K562 (cell line): ENCODE data around the gene NEXN. TPM values are rescaled to one million over a fixed set of nuclear protein-coding genes. Genes with fewer than 3 reads are reported as not detected.
A peak's percentile ranks its signal among the peaks of the same experiment; 100 is the strongest.

ENCODE experiments used
- ATAC-seq: fragments of 200-7000 bp; cut with Tn5 transposase; 3 replicates; pipeline ENCODE4 v1.9.1; 2020; ENCODE audit warnings: moderate library complexity
- BruUV-seq: library from RNA; stranded (reverse); fragments of 400-500 nt; replicated peaks from 2 replicates; lab custom pipeline; 2021; lab: Mats Ljungman, UMichigan
- CTCF ChIA-PET: fragments of 300-600 bp; formaldehyde crosslinking; extraction: SDS; loops from one replicate; lab custom pipeline; 2021; ENCODE audit warnings: low intra/inter-chr PET ratio; lab: Yijun Ruan, JAX
- POLR2A ChIA-PET: fragments of 300-600, 350-650 bp; sonication (Branson Sonifier 250); formaldehyde crosslinking; extraction: SDS; loops from one replicate; lab custom pipeline; 2021; ENCODE audit warnings: antibody characterized with exemption, inconsistent platforms; lab: Yijun Ruan, JAX
- DNase-seq, 4 experiments: peaks; one replicate each; pipeline versions ENCODE4 v3.0.0 to v3.0.0-alpha.2; 2011 to 2018; ENCODE audit warnings: low spot score in 3 of 4, mixed read lengths in 3 of 4; ENCODE audit errors: extremely low read depth in 1 of 4
- FAIRE-seq: peaks from 2 replicates; lab custom pipeline; 2011; peaks lifted over from hg19 to GRCh38; lab: Jason Lieb, UNC
- H2AFZ ChIP-seq: 2 replicates; pipeline ENCODE4 v1.6.0; 2011; ENCODE audit warnings: low read depth, low read length, control low read depth, inconsistent platforms
- H3K27ac ChIP-seq: fragments of 200-600 bp; 3 replicates; pipeline ENCODE4 v1.8.0; 2011; ENCODE audit warnings: low read depth, mild to moderate bottlenecking, control low read depth, inconsistent platforms, low read length, moderate library complexity, mixed read lengths; ENCODE audit errors: extremely low read depth
- H3K27me3 ChIP-seq, 2 experiments: fragments of 300-600 bp in 1 of 2; 2 replicates in 1 of 2; 3 replicates in 1 of 2; pipeline versions ENCODE4 v1.6.0 to v1.8.0; 2011; ENCODE audit warnings: inconsistent platforms in 2 of 2, low read length in 2 of 2, mild to moderate bottlenecking in 1 of 2, mixed read lengths in 1 of 2, moderate library complexity in 1 of 2; ENCODE audit not compliant: control insufficient read depth in 2 of 2, insufficient read depth in 2 of 2
- H3K36me3 ChIP-seq: fragments of 300-600 bp; 3 replicates; pipeline ENCODE4 v1.8.0; 2011; ENCODE audit warnings: mild to moderate bottlenecking, low read length, inconsistent platforms; ENCODE audit not compliant: control insufficient read depth, insufficient read depth
- H3K4me1 ChIP-seq, 2 experiments: fragments of 200-600 bp in 1 of 2; replicated peaks in 1 of 2; 2 replicates in 1 of 2; 3 replicates in 1 of 2; pipeline versions ENCODE4 v1.5.1 to v1.8.0; 2011; ENCODE audit warnings: inconsistent platforms in 2 of 2, low read length in 2 of 2, mild to moderate bottlenecking in 1 of 2, mixed read lengths in 1 of 2, moderate library complexity in 1 of 2; ENCODE audit not compliant: control insufficient read depth in 2 of 2, insufficient read depth in 2 of 2
- H3K4me2 ChIP-seq: 2 replicates; pipeline ENCODE4 v1.6.1; 2011; ENCODE audit warnings: low read length, control low read depth, inconsistent platforms, mixed read lengths; ENCODE audit not compliant: insufficient read depth
- H3K4me3 ChIP-seq: fragments of 200-600 bp; sonication (generic), shearing (Covaris generic); 2 replicates; pipeline ENCODE4 v1.5.1; 2016; ENCODE audit warnings: control low read depth, inconsistent platforms
- H3K79me2 ChIP-seq: fragments of 200-600 bp; 3 replicates; pipeline ENCODE4 v1.8.0; 2011; ENCODE audit warnings: low read length, inconsistent platforms; ENCODE audit not compliant: control insufficient read depth, insufficient read depth
- H3K9ac ChIP-seq, 2 experiments: 2 replicates each; pipeline versions ENCODE4 v1.6.0 to v1.6.1; 2011; ENCODE audit warnings: low read depth in 2 of 2, low read length in 2 of 2, control low read depth in 1 of 2, inconsistent platforms in 1 of 2, mild to moderate bottlenecking in 1 of 2, mixed read lengths in 1 of 2; ENCODE audit not compliant: insufficient read depth in 1 of 2
- H3K9me1 ChIP-seq: one replicate; pipeline ENCODE4 v1.6.0; 2011; ENCODE audit warnings: inconsistent platforms, mild to moderate bottlenecking, low read length, moderate library complexity; ENCODE audit not compliant: control insufficient read depth, insufficient read depth
- H3K9me3 ChIP-seq: replicated peaks from 2 replicates; pipeline ENCODE4 v1.5.1; 2011; ENCODE audit warnings: low read depth, low read length, inconsistent platforms; ENCODE audit not compliant: control insufficient read depth, insufficient read depth
- H4K20me1 ChIP-seq: replicated peaks from 2 replicates; pipeline ENCODE4 v1.6.1; 2011; ENCODE audit warnings: low read length, inconsistent platforms, mixed read lengths; ENCODE audit not compliant: control insufficient read depth, insufficient read depth
- MYC ChIP-seq, 2 experiments: fragments of 250-450 bp in 1 of 2; sonication (Bioruptor Pico) in 1 of 2; IDR thresholded peaks; 2 replicates each; pipeline versions ENCODE4 v1.5.1 to v1.6.1; 2012 to 2021; ENCODE audit warnings: low read depth in 2 of 2, borderline replicate concordance in 1 of 2, improper control_type of control experiment in 1 of 2, low read length in 1 of 2, mild to moderate bottlenecking in 1 of 2, moderate library complexity in 1 of 2
- ZZZ3 ChIP-seq: fragments of 450-650 bp; IDR thresholded peaks from 2 replicates; pipeline ENCODE4 v1.6.1; 2016; ENCODE audit warnings: antibody characterized with exemption, mild to moderate bottlenecking, moderate library complexity
- WGBS: fragments of 100-300 bp; shearing (Covaris generic); methylation state at CpG from one replicate; pipeline ENCODE4 v1.1.6; 2016; ENCODE audit warnings: low coverage, mixed read lengths; ENCODE audit not compliant: insufficient coverage; ENCODE audit errors: missing lambda C conversion rate; 5-methylcytosine and 5-hydroxymethylcytosine counted together
- in situ Hi-C: fragments of 300-500 bp; cut with MboI; formaldehyde crosslinking; loops from 4 replicates; pipeline ENCODE4 v1.15.0; 2018; ENCODE audit warnings: inconsistent platforms, mixed read lengths
- intact Hi-C: fragments of 100-400 bp; cut with micrococcal nuclease; formaldehyde crosslinking; loops from 2 replicates; pipeline ENCODE4 v1.14.2; 2022
- polyA plus RNA-seq, 8 experiments: library from polyadenylated mRNA; depleted of rRNA in 4 of 8; stranded (reverse) in 5 of 8; unstranded in 3 of 8; fragments of >200 nt; fragmentation: Nextera tagmentation in 2 of 8; fragmentation: Illumina TruSeq in 1 of 8; extraction: Ambion mirVana in 2 of 8; extraction: Trizol in 1 of 8; gene quantifications; 2 replicates each; pipeline versions ENCODE4 v1.2.1 to v1.2.3, GENCODE V29; 2011 to 2014; ENCODE audit warnings: inconsistent platforms in 1 of 8, missing spikeins in 1 of 8
- total RNA-seq, 7 experiments: library from RNA; depleted of rRNA in 6 of 7; stranded (reverse); fragments of >200 nt in 6 of 7; fragmentation: Illumina TruSeq in 2 of 7; extraction: Trizol in 2 of 7; gene quantifications; 2 replicates each; pipeline versions ENCODE4 v1.2.1 to v1.2.3, GENCODE V29; 2011 to 2021; ENCODE audit warnings: low replicate concordance in 1 of 7
- TF ChIP-seq, protein P1 (sequence below), 3 experiments: IDR thresholded peaks in 2 of 3; conservative IDR thresholded peaks in 1 of 3; 2 replicates each; pipeline ENCODE4 v1.5.1; 2011 to 2012; ENCODE audit warnings: low read length in 3 of 3, mild to moderate bottlenecking in 3 of 3, control low read depth in 2 of 3, improper control_type of control experiment in 1 of 3, inconsistent platforms in 1 of 3, low read depth in 1 of 3, mixed read lengths in 1 of 3, moderate library complexity in 1 of 3; ENCODE audit not compliant: insufficient read depth in 2 of 3

NEXN gene
- total and polyA plus RNA-seq, 9 of the 15 experiments (the other 6 are each of a cell fraction or from before 2014, with no cell fraction given) = 0.18 to 1.8 (median 0.76) TPM

DNA sequence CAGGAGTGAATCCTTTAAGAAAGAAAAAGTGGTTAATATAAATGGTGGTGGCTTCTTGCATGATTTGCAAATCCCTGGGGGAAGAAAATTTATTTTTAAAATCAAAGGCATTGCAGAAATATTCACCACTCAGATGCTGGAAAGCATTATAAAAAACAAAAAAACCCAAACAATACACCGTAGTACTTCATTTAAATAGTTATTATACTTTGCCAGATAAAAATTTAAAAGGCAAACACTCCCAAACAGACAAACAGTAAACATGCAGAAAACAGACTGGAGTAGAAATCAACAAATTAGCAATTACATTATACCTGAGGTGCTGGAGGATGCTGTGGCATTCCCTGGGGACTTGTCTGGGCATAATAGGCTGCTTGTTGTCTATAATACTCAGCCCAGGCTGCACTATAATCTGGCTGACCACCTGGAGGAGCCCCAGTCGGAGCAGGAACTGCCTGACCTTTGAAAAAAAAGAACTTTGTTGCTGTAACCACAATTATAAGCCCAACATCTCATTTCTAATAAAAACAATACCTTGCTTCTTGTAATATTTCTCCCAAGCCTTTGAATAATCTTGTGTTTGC, 60.5 kb downstream of the NEXN start:
- intact Hi-C loops (loop anchor here (2.0 kb wide), 1 partner anchor 14 kb away; no protein-coding TSS in a partner anchor), in situ Hi-C loops (no loop called here)
- no peaks in the 10 kb centered on the region for H4K20me1 ChIP-seq
- no peaks in the 10 kb centered on the region for H3K9me3 ChIP-seq
- no peak overlapping the region for H3K4me3 ChIP-seq
- no peaks in the 10 kb centered on the region for H3K9me1 ChIP-seq
- DNase-seq (peak in 1 of 4 experiments; percentile 16), ATAC-seq (peak; percentile 72), FAIRE-seq (peak; percentile 26)
- POLR2A ChIA-PET = interaction anchor here (2.5 kb wide), 1 partner anchor 29 kb away, joined by 6 read pairs; the partner anchor contains the start of gene FUBP1
- H3K36me3 ChIP-seq = peaks cover 96% of the 10 kb centered on the region
- H3K4me2 ChIP-seq = no peak overlapping the region
- no peak overlapping the region for H3K9ac ChIP-seq
- H3K79me2 ChIP-seq = peaks cover 10% of the 10 kb centered on the region; the same call in 1 of the 3 replicates
- BruUV-seq = no TSS peak
- TF ChIP-seq MYC (IDR thresholded peaks at IDR 0.05; ENCODE audit: low read depth, low read length) (no peak), MYC (CRISPR knock-in tag; IDR thresholded peaks at IDR 0.05; ENCODE audit: borderline replicate concordance, low read depth) (no peak), ZZZ3 (0 out of 2 replicates have a peak, but pooled peaks have one; percentile 25)
- TF ChIP-seq, protein P1, sequence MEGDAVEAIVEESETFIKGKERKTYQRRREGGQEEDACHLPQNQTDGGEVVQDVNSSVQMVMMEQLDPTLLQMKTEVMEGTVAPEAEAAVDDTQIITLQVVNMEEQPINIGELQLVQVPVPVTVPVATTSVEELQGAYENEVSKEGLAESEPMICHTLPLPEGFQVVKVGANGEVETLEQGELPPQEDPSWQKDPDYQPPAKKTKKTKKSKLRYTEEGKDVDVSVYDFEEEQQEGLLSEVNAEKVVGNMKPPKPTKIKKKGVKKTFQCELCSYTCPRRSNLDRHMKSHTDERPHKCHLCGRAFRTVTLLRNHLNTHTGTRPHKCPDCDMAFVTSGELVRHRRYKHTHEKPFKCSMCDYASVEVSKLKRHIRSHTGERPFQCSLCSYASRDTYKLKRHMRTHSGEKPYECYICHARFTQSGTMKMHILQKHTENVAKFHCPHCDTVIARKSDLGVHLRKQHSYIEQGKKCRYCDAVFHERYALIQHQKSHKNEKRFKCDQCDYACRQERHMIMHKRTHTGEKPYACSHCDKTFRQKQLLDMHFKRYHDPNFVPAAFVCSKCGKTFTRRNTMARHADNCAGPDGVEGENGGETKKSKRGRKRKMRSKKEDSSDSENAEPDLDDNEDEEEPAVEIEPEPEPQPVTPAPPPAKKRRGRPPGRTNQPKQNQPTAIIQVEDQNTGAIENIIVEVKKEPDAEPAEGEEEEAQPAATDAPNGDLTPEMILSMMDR (IDR thresholded peaks at IDR 0.05 in 2 of 3, conservative IDR thresholded peaks at IDR 0.05 in 1 of 3; ENCODE audit: insufficient read depth in 2 of 3, low read depth in 1 of 3, low read length in 3 of 3) = 0 out of 6 replicates have a peak, but pooled peaks of 1 of the 3 experiments have one; percentile 19
- CTCF ChIA-PET = no interaction called here
- WGBS = 53% methylated on average over 2 of the region's 2 CpGs
- no peaks in the 10 kb centered on the region for H3K27me3 ChIP-seq
- H2AFZ ChIP-seq = no peak overlapping the region
- H3K4me1 ChIP-seq = no peaks in the 10 kb centered on the region
- H3K27ac ChIP-seq = no peak overlapping the region
